Left renal pelvis (tissue), 4 donors: ENCODE results near the gene MTF1. TPM values are rescaled to one million over a fixed set of nuclear protein-coding genes. Genes with fewer than 3 reads are reported as not detected.

ENCODE experiments used
- DNase-seq, 4 donors: peaks; one replicate each; pipeline ENCODE4 v3.0.0-alpha.2; 2013; ENCODE audit warnings: low read depth in 4 of 4, low spot score in 3 of 4
- polyA plus RNA-seq, 4 donors: library from polyadenylated mRNA; unstranded; fragments of 120-200 nt; gene quantifications; one replicate each; pipeline ENCODE4 v1.2.1, GENCODE V29; 2013; ENCODE audit not compliant: insufficient read length in 4 of 4

Gene MTF1
- polyA plus RNA-seq, 4 donors = 7.7 to 10.9 (median 9.3) TPM

- DNase-seq = no peak
Observed at GRCh38 chr1:37836788-37837187, 22.6 kb downstream of the MTF1 start.

GRCh38 chr1:37831809-37832208 lies 27.6 kb downstream of the MTF1 start:
- DNase-seq = no peak

- no peak for DNase-seq
Observed at GRCh38 chr1:37831109-37831508, 28.3 kb downstream of the MTF1 start.

GRCh38 chr1:37828410-37829074 lies 30.9 kb downstream of the MTF1 start:
- DNase-seq = no peak

DNA sequence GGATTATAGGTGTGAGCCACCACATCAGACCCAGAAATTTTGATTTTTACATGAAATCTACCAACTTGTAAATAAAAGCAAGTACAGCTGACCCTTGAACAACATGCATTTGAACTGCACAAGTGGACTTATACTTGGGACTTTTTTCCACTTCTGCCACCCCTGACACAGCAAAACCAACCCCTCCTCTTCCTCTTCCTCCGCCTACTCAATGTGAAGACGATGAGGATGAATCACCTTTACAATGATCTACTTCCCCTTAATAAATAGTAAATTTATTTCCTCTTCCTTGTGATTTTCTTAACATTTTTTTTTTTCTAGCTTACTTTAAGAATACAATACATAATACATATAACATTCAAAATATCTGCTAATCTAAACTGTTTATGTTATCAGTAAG lies 33.9 kb downstream of the MTF1 start:
- DNase-seq = no peak

DNA sequence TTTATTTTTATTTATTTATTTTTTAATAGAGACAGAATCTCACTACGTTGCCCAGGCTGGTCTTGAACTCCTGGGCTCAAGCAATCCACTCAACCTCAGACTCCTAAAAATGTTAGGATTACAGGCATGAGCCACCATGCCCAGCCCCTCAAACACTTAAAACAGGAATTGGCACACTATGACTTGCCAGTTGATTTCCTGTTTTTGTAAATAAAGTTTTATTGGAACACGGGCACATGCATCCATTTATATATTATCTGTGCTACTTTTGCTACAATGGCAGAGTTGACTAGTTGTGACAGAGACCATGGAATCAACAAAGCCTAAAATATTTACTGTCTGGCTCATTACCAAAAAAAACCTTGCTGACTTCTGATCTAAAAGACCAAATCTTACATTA lies 35.4 kb downstream of the MTF1 start:
- no peak for DNase-seq

DNA sequence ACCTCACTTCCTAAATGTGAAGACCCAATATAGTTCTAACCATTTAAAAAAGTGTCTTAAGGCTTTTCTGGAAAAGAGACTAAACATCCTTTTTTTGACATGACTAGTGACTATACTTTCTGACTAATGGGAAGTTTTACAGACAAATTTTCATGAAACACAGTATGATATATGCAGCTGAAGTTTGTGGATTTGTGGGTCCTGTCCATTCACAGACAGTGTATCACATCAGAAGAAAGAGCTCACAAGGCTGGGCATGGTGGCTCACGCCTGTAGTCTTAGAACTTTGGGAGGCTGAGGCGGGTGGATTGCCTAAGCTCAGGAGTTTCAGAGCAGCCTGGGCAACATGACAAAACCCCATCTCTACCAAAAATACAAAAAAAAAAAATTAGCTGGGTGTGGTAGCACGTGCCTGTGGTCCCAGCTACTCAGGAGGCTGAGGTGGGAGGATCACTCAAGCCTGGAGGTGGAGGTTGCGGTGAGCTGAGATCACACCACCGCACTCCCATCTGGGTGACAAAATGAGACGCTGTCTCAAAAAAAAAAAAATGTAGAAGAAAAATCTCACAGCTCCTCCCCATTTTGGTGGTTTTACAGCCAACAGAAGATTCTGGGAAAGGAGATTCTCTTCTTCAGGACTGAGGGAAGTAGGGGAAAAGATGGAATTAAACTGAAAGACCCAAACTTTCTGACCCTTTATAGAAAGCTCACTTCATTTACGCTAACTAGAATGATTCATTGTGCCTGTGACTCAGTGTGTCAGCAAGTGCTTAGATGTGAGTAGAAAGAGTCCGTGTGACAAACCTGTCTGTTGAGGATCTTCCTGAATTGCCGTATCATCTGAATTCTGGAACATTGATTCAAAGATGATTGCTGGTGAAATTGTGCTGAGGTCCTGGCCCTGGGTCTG lies 36.2 kb downstream of the MTF1 start:
- DNase-seq = no peak

DNA sequence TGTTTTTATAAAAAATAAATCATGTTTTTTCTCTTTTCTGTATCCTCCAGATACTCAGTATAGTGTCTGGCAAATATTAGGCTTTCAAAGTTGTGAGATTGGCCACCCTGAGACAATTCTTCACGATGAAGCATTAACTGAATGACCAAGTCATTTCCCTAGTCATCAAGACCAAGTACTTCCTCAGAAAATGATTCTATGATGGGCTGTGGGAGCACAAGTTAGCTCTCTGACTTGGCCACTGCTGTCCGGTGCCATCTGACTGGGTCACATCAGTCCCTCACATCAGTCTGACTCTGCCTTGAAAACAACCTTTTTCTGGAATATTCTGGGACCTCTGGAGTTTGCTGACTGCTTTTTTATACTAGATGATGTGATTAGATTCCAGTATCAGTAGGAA lies 37.9 kb downstream of the MTF1 start:
- no peak for DNase-seq

DNA sequence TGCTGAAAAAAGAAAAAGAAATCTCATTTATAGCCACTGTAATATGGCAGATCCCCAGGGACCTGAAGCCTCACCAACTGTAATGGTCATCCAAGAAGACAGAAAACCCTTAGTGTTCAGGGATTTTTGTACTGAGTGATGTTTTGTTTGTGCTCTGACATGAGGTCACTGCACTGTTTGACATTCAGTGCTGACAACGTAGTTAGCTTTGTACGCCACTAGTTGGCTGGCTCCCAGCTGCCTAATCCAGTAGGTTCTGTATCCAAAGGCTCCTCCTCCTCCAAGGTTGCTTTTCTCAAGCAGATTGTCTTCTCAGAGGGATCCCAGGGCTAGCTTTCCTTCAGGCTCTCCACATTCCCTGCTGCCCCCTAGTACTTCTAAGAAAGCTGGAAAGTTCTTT lies 41.9 kb downstream of the MTF1 start:
- DNase-seq = no peak

- no peak for DNase-seq
Observed at GRCh38 chr1:37814252-37814651, 45.1 kb downstream of the MTF1 start.

DNA sequence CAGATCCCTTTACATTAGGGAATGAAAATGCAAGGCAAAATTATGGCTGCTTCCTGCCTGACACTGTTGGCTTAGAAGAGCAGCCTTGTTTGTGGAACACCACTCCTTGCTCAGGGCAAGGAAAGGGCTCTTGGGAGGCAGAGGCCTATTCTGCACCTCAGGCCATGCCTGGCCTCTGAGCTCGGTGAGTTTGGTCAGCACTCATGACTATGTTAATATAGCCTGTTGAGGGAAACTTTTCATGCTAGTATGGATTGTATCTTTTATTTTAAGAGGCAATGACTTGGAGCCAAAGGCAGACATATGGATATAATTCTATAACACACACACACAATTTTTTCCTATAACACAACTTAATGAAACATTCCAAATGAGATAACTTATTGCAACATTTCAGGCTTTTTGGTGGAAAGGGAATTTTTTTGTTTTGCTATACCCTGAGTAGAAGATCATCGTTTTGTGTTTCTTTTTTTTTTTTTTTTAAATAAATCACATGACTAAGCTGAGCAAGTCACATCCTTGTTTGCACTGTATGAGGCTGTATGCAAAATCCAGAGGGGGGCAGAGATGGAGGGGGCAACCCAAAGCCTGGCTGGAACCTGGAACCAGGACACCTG lies 45.8 kb downstream of the MTF1 start:
- DNase-seq = no peak

DNA sequence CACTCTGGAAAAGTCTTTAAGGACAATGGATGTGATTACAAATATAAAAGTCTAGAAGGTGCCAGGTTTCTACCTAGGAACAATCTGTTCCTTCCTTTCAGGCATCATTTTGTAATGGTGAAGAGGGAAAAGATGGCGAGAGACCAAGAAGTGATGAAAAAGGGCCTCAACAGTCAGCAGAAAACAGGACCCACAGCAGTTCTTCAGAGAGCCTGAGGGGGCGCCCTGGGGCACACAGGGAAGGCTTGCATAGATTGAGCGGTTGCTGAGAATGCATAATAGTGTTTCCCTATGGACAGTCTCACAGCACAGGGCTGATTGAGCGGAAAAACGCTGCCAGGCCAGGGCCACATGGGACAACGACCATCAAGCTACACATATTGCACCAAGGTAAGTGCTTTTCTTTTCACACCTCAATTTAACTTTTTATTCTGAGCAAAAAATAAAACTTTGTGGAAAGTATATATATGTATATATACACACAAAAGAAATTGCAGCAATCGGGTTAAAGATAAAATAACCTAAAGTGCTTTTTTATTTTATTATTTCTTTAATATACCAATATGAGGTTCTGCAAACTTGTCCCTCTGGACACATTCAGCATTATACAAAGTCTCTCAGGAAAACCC lies 48.3 kb downstream of the MTF1 start:
- peak in 1 of 4 donors; percentile 19 for DNase-seq

GRCh38 chr1:37809942-37810341 lies 49.5 kb downstream of the MTF1 start:
- no peak for DNase-seq

DNA sequence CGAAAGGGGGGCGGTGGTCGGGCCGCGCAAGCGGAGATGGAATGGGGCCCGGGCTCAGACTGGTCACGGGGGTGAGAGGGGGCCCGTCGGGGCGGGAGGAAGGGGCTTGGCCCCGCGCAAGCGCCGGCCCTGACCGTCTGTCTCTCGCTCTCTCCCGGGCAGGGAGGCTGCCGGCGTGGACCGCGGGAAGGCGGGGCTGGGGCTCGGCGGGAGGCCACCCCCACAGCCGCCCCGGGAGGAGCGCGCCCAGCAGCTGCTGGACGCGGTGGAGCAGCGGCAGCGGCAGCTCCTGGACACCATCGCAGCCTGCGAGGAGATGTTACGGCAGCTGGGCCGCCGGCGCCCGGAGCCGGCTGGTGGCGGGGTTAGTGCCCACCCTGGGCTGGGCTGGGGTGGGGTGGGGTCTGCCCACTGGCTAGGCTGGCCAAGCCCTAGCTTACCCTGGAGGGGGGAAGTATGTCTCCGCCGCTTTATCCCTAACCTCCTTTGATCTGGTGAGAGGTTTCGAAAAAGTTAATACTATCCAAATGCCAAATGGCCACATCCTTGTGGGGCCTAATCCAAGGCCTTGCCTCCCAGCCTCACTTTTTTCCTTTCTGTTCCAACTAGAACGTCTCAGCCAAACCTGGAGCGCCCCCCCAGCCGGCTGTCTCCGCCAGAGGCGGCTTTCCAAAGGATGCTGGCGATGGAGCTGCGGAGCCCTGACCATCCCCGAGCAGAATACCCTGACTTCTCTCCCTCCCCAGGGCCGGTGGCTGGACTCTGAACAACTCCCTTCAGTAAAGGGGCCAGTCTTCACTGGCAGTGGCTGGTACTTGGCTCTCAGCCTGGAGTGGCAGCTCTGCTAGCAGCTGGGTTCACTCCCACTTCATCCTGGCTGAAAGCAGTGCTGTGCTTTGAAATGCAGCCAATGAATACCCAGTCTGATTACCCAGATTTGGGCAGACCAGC lies 50.7 kb downstream of the MTF1 start:
- no peak for DNase-seq

DNA sequence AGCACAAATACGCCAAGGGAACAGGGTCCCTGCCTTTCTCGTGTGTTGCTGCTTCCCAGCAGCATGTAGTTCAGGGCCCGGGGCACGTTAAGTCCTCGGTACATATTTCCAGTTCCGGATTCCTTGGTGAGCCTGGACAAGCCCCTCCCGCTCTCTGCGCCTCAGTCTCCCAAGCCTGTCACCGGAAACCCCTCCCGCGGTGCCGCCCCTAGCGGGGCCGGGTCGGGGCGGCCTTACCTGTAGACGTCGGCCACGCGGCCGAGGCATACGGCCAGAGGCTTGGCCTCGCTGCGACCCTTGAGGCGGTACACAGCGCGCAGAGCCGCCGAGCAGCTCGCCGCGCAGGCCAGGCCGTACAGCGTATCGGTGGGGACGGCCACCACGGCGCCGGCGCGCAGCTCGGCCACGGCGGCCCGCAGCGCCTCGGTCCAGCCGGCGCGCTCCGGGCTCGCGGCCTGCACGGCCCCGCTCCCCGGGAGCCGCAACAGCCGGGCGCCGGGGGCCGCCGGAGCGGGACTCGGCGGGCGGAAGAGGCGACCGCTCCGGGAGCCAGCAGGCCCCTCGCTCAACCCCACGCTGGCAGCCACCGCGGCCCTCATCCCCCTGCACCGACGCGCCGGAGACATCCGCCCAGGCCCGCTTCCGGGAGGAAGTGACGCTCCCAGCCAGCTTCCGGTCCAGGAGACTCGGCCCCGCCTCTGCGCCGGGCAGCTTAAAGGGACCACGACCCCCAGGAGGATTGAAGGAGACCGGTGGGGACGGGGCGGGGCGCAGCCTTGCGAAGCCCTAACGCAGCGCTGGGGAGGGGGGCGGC lies 51.6 kb downstream of the MTF1 start, which contains the start of the genes C1orf122 and YRDC:
Gene C1orf122, plus strand, starts transcription at position 236 of the 814 bp plus-strand sequence. CDS start 615 bp downstream, outside the sequence.
Gene YRDC, minus strand, starts transcription at position 654 of the 814 bp plus-strand sequence. Its CDS starts 28 bp downstream, at position 626.
- peak; percentile 76 to 89 (median 80) for DNase-seq

DNA sequence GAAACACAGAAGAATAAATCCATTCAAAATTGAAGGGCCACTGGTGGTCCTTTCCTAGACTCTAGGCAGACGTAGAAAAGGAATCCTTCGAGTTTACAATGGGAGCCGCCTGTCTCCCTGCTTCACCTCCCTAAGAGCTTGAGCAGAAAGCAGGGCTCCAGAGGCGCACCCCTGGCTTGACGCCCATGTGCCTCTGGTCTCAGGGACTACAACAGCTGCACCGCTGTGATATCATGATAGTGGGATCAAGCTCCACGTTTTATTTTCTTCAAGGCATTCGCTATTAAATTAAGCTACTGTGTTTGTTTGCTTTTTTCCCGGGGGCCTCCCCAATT lies 52.2 kb downstream of the MTF1 start:
- DNase-seq = no peak

- no peak for DNase-seq
Observed at GRCh38 chr1:37802439-37802838, 57.0 kb downstream of the MTF1 start.

DNA sequence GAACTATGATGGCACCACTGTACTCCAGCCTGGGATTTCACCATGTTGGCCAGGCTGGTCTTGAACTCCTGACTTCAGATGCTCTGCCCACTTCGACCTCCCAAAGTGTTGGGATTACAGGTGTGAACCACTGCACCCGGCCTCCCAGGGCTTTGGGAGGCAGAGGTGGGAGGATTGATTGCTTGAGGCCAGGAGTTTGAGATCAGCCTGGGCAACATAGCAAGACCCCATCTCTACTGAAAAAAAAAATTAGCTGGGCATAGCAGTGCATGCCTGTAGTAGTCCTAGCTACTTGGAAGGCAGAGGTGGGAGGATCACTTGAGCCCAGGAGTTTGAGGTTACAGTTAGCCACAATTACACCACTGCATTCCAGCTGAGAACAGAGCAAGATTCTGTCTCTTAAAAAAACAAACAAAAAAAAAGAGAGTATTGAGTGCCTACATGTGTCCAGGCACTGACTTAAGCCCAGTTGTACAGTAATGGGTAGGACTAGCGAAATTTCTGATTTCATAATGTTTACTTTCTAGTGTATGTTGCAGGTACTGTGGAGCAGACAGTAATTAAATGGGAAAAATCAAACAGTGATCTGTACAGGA lies 61.5 kb downstream of the MTF1 start:
- DNase-seq = no peak
